Osteoblast (primary cell): Measurements from ENCODE around the gene POLG2. TPM values are rescaled to one million over a fixed set of nuclear protein-coding genes. Genes with fewer than 3 reads are reported as not detected.
A peak's percentile ranks its signal among the peaks of the same experiment; 100 is the strongest.

ENCODE experiments used
- DNase-seq: peaks from one replicate; pipeline ENCODE4 v3.0.0; 2011; ENCODE audit warnings: low spot score, mixed read lengths; ENCODE audit not compliant: insufficient read length; ENCODE audit errors: missing footprints
- H2AFZ ChIP-seq: 2 replicates; pipeline ENCODE4 v1.6.0; 2011; ENCODE audit warnings: mild to moderate bottlenecking, low read length
- H3K27ac ChIP-seq: 2 replicates; pipeline ENCODE4 v1.5.1; 2011; ENCODE audit warnings: mild to moderate bottlenecking, low read depth, low read length, moderate library complexity
- H3K27me3 ChIP-seq: 2 replicates; pipeline ENCODE4 v1.6.0; 2012; ENCODE audit warnings: mild to moderate bottlenecking, control low read depth, inconsistent platforms, low read length, moderate library complexity; ENCODE audit not compliant: insufficient read depth
- H3K36me3 ChIP-seq: 2 replicates; pipeline ENCODE4 v1.5.1; 2011; ENCODE audit warnings: mild to moderate bottlenecking, low read length, control low read depth, moderate library complexity; ENCODE audit not compliant: insufficient read depth
- H3K4me1 ChIP-seq: 2 replicates; pipeline ENCODE4 v1.5.1; 2011; ENCODE audit warnings: mild to moderate bottlenecking, low read length, control low read depth, moderate library complexity; ENCODE audit not compliant: insufficient read depth
- H3K4me2 ChIP-seq: 2 replicates; pipeline ENCODE4 v1.6.0; 2011; ENCODE audit warnings: mild to moderate bottlenecking, low read length; ENCODE audit not compliant: insufficient read depth
- H3K4me3 ChIP-seq: fragments of 200-600 bp; sonication (generic); 3 replicates; pipeline ENCODE4 v1.5.1; 2012; ENCODE audit warnings: mild to moderate bottlenecking, low read length, inconsistent platforms; ENCODE audit not compliant: insufficient read depth
- H3K79me2 ChIP-seq: 2 replicates; pipeline ENCODE4 v1.6.0; 2012; ENCODE audit warnings: mild to moderate bottlenecking, low read length, control low read depth, inconsistent platforms; ENCODE audit not compliant: insufficient read depth
- H3K9me3 ChIP-seq: 2 replicates; pipeline ENCODE4 v1.5.1; 2011; ENCODE audit warnings: low read depth, low read length, control low read depth
- H4K20me1 ChIP-seq: 2 replicates; pipeline ENCODE4 v1.6.0; 2012; ENCODE audit warnings: mild to moderate bottlenecking, low read length, control low read depth; ENCODE audit not compliant: insufficient read depth
- total RNA-seq: library from RNA; depleted of rRNA; stranded (reverse); fragments of >200 nt; gene quantifications from 2 replicates; pipeline ENCODE4 v1.2.3, GENCODE V29; 2012
- TF ChIP-seq, protein P1 (sequence below): IDR thresholded peaks from 2 replicates; pipeline ENCODE4 v1.5.1; 2011; ENCODE audit warnings: mild to moderate bottlenecking, low read depth, low read length, moderate library complexity; ENCODE audit errors: extremely low read depth

The POLG2 gene
- total RNA-seq, 1 donor, result 7.2 TPM

GRCh38 chr17:64505340-64506200 lies 8.7 kb upstream of the POLG2 start:
- Histone ChIP-seq H3K27me3 (no peaks in the 10 kb centered on the region), H3K36me3 (peaks cover 63% of the 10 kb centered on the region), H3K4me1 (peaks cover 50% of the 10 kb centered on the region), H4K20me1 (peaks cover 71% of the 10 kb centered on the region), H3K4me2 (peak overlapping the region; percentile 92), H3K27ac (peak overlapping the region; percentile 99), H3K9me3 (no peaks in the 10 kb centered on the region), H2AFZ (no peak overlapping the region), H3K79me2 (peaks cover 91% of the 10 kb centered on the region), H3K4me3 (peak overlapping the region; percentile 98)
- TF ChIP-seq, protein P1, sequence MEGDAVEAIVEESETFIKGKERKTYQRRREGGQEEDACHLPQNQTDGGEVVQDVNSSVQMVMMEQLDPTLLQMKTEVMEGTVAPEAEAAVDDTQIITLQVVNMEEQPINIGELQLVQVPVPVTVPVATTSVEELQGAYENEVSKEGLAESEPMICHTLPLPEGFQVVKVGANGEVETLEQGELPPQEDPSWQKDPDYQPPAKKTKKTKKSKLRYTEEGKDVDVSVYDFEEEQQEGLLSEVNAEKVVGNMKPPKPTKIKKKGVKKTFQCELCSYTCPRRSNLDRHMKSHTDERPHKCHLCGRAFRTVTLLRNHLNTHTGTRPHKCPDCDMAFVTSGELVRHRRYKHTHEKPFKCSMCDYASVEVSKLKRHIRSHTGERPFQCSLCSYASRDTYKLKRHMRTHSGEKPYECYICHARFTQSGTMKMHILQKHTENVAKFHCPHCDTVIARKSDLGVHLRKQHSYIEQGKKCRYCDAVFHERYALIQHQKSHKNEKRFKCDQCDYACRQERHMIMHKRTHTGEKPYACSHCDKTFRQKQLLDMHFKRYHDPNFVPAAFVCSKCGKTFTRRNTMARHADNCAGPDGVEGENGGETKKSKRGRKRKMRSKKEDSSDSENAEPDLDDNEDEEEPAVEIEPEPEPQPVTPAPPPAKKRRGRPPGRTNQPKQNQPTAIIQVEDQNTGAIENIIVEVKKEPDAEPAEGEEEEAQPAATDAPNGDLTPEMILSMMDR, result no peak
- peak; percentile 89 for DNase-seq

DNA sequence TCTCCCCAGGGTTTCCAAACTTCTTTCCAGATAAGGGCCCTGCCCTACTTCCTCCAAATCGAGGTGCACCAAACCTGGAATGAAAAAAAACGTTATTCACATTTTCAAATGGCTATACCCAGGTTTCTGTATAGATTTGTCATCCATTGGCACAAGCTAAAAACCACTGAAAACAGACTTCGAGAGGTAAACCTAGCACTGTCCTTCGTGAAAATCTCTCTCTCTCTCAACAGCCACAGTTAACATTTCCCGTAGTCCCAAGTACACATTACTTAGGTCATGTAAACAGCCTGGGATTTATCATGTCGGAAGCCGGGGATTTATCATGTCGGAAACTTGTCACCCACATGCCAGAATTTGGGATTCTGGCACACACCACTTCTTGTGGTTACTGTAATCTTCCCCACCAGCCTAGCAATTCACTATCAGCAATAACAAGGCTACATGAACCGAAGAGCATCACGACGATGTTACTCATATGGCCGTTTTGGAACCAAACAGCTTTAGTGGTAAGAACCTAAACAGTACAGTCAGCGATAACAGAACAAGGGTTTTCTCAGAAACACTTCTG lies 8.0 kb upstream of the POLG2 start:
- H3K36me3 ChIP-seq, result peaks cover 64% of the 10 kb centered on the region
- peaks cover 78% of the 10 kb centered on the region for H4K20me1 ChIP-seq
- H3K4me1 ChIP-seq, result peaks cover 57% of the 10 kb centered on the region

GRCh38 chr17:64503821-64504768 lies 7.2 kb upstream of the POLG2 start:
- Histone ChIP-seq H3K9me3 (no peaks in the 10 kb centered on the region), H3K4me3 (peak overlapping the region; percentile 98), H3K27me3 (no peaks in the 10 kb centered on the region), H2AFZ (no peak overlapping the region), H4K20me1 (peaks cover 76% of the 10 kb centered on the region), H3K36me3 (peaks cover 64% of the 10 kb centered on the region), H3K27ac (peak overlapping the region; percentile 99), H3K4me1 (peaks cover 59% of the 10 kb centered on the region), H3K79me2 (peaks cover 86% of the 10 kb centered on the region), H3K4me2 (peak overlapping the region; percentile 83)
- TF ChIP-seq, protein P1, result no peak
- DNase-seq, result no peak

More for the DNA sequence above, 8.0 kb upstream of the POLG2 start:
- Histone ChIP-seq H3K27ac (peak overlapping the region; percentile 99), H3K4me2 (peak overlapping the region; percentile 83), H3K9me3 (no peaks in the 10 kb centered on the region), H3K4me3 (peak overlapping the region; percentile 98), H3K27me3 (no peaks in the 10 kb centered on the region), H2AFZ (no peak overlapping the region), H3K79me2 (peaks cover 91% of the 10 kb centered on the region)
- TF ChIP-seq, protein P1, result no peak
- no peak for DNase-seq
